Measurements from ENCODE around the gene XBP1. TPM values are rescaled to one million over a fixed set of nuclear protein-coding genes. Genes with fewer than 3 reads are reported as not detected.

Gene XBP1
- total and polyA plus RNA-seq, 2 experiments from 2014 or later, result 95.1 to 195 TPM

DNA sequence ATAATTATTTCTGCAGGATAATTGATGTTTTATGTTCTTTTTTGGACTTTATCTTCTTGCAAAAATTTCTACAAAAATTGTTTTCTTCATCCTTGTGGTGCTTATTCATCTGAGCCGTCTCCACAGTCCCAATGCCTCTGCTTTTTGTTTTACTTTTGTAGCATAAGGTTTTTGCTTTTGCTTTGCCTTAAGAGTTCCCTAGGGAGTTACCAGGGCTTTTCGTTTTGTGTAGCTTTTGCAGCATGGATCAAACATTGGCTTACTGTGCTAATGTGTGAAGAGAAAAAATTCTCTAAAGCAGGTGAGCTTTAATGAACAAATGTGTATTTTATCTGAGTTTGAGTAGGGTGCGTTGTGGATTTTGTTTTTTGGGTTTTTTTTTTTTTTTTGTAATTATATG is 11.8 kb downstream of the XBP1 start:
- Mint-ChIP-seq H3K4me1 (no peaks in the 10 kb centered on the region), H3K9me3 (no peaks in the 10 kb centered on the region), H3K27ac (no peak overlapping the region), H3K4me3 (no peak overlapping the region), H3K27me3 (ENCODE audit: insufficient read depth, low read depth, poor library complexity) (peaks cover 6% of the 10 kb centered on the region), H3K36me3 (ENCODE audit: low read depth) (peaks cover 54% of the 10 kb centered on the region)
- DNase-seq (ENCODE audit: low spot score) (no peak), ATAC-seq (no peak)
- Histone ChIP-seq H4K20me1 (replicated peaks; ENCODE audit: insufficient read depth) (peaks cover 10% of the 10 kb centered on the region), H3K9me2 (ENCODE audit: insufficient read depth) (no peaks in the 10 kb centered on the region), H3K36me3 (ENCODE audit: insufficient read depth) (peaks cover 27% of the 10 kb centered on the region; the same call in 1 of the 2 replicates), H3K4me2 (no peak overlapping the region), H3F3A (replicated peaks; ENCODE audit: low read depth) (peaks cover 23% of the 10 kb centered on the region), H3K4me1 (ENCODE audit: insufficient read depth) (no peaks in the 10 kb centered on the region), H3K79me2 (replicated peaks; ENCODE audit: insufficient read depth) (no peaks in the 10 kb centered on the region; the same call in 1 of the 2 replicates), H3K27me3 (ENCODE audit: insufficient read depth) (no peaks in the 10 kb centered on the region), H2AFZ (no peak overlapping the region), H3K4me3 (no peak overlapping the region), H3K27ac (ENCODE audit: low read depth) (no peak overlapping the region)
- TF ChIP-seq ZNF331 (CRISPR knock-in tag; IDR thresholded peaks at IDR 0.05; ENCODE audit: low read depth), result no peak
- TF ChIP-seq STAT1 (IDR thresholded peaks at IDR 0.05; ENCODE audit: unreplicated experiment), result no peak
- no peak for TF ChIP-seq ZNF114 (CRISPR knock-in tag; IDR thresholded peaks at IDR 0.05)
- no peak for TF ChIP-seq EZH2 (IDR thresholded peaks at IDR 0.05; ENCODE audit: low read depth, unreplicated experiment)
- TF ChIP-seq NANOG (IDR thresholded peaks at IDR 0.05; ENCODE audit: borderline replicate concordance), result no peak
- no peak for TF ChIP-seq JUNB (IDR thresholded peaks at IDR 0.05; ENCODE audit: unreplicated experiment)
- no peak for TF ChIP-seq CREB1 (CRISPR knock-in tag; IDR thresholded peaks at IDR 0.05; ENCODE audit: low read depth)
- TF ChIP-seq, protein P1, sequence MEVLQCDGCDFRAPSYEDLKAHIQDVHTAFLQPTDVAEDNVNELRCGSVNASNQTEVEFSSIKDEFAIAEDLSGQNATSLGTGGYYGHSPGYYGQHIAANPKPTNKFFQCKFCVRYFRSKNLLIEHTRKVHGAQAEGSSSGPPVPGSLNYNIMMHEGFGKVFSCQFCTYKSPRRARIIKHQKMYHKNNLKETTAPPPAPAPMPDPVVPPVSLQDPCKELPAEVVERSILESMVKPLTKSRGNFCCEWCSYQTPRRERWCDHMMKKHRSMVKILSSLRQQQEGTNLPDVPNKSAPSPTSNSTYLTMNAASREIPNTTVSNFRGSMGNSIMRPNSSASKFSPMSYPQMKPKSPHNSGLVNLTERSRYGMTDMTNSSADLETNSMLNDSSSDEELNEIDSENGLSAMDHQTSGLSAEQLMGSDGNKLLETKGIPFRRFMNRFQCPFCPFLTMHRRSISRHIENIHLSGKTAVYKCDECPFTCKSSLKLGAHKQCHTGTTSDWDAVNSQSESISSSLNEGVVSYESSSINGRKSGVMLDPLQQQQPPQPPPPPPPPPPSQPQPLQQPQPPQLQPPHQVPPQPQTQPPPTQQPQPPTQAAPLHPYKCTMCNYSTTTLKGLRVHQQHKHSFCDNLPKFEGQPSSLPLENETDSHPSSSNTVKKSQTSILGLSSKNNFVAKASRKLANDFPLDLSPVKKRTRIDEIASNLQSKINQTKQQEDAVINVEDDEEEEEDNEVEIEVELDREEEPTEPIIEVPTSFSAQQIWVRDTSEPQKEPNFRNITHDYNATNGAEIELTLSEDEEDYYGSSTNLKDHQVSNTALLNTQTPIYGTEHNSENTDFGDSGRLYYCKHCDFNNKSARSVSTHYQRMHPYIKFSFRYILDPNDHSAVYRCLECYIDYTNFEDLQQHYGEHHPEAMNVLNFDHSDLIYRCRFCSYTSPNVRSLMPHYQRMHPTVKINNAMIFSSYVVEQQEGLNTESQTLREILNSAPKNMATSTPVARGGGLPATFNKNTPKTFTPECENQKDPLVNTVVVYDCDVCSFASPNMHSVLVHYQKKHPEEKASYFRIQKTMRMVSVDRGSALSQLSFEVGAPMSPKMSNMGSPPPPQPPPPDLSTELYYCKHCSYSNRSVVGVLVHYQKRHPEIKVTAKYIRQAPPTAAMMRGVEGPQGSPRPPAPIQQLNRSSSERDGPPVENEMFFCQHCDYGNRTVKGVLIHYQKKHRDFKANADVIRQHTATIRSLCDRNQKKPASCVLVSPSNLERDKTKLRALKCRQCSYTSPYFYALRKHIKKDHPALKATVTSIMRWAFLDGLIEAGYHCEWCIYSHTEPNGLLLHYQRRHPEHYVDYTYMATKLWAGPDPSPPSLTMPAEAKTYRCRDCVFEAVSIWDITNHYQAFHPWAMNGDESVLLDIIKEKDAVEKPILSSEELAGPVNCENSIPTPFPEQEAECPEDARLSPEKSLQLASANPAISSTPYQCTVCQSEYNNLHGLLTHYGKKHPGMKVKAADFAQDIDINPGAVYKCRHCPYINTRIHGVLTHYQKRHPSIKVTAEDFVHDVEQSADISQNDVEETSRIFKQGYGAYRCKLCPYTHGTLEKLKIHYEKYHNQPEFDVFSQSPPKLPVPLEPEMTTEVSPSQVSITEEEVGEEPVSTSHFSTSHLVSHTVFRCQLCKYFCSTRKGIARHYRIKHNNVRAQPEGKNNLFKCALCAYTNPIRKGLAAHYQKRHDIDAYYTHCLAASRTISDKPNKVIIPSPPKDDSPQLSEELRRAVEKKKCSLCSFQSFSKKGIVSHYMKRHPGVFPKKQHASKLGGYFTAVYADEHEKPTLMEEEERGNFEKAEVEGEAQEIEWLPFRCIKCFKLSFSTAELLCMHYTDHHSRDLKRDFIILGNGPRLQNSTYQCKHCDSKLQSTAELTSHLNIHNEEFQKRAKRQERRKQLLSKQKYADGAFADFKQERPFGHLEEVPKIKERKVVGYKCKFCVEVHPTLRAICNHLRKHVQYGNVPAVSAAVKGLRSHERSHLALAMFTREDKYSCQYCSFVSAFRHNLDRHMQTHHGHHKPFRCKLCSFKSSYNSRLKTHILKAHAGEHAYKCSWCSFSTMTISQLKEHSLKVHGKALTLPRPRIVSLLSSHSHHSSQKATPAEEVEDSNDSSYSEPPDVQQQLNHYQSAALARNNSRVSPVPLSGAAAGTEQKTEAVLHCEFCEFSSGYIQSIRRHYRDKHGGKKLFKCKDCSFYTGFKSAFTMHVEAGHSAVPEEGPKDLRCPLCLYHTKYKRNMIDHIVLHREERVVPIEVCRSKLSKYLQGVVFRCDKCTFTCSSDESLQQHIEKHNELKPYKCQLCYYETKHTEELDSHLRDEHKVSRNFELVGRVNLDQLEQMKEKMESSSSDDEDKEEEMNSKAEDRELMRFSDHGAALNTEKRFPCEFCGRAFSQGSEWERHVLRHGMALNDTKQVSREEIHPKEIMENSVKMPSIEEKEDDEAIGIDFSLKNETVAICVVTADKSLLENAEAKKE (CRISPR knock-in tag; IDR thresholded peaks at IDR 0.05), result no peak
- TF ChIP-seq CTCF (conservative IDR thresholded peaks at IDR 0.05; ENCODE audit: low read depth in 2 of 2), result no peak
